Measurements from ENCODE around the gene DDI2. TPM values are rescaled to one million over a fixed set of nuclear protein-coding genes. Genes with fewer than 3 reads are reported as not detected.

Gene DDI2
- total and polyA plus RNA-seq, 10 of the 15 experiments (the other 5 are each of a cell fraction or from before 2014, with no cell fraction given) = 3.3 to 33.1 (median 11.6) TPM

DNA sequence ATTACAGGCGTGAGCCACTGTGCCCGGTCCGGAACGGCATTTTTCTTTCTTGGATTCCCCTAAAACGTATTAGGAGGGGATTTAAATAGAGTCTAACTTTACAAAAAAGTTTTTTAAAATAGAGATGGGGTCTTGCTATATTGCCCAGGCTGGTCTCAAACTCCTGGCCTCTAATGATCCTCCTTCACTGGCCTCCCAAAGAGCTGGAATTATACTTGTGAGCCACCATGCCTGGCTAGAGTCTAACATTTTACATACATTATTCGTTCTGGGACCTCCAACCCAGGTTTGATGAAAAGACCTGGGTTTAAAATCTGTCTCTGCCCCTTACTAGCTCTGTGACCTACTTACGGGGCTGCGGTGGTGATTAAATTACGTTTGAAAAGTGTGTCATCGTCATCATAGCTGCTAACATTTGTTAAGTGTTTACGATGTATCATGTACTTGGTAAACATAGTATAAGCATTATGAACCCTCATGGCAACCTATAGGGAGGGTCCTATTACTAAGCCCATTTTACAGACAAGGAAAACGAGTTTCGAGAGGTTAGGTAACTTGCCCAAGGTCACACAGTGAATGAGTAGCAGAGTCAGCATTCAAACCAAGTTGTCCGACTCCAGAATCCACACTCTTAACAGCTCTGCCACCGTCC, 91.4 kb downstream of the DDI2 start:
- H3K36me3 ChIP-seq (ENCODE audit: control insufficient read depth in 2 of 2, insufficient read depth in 2 of 2, low read length in 1 of 2) = peaks cover 4 to 7% of the 10 kb centered on the region in 2 experiments
- ChIA-PET CTCF (no interaction called here), RAD21 (ENCODE audit: unreplicated experiment) (no interaction called here), SMC1A (ENCODE audit: uncharacterized antibody, unreplicated experiment) (interaction anchor here (1.6 to 3.8 kb wide), 3 partner anchors 12 to 82 kb away, joined by 3 to 20 read pairs (median 3); no protein-coding TSS in a partner anchor), POLR2A (interaction anchor here (0.7 to 0.9 kb wide), 2 partner anchors 11 to 25 kb away, joined by 3 read pairs; no protein-coding TSS in a partner anchor)
- WGBS (ENCODE audit: insufficient coverage, insufficient replicate concordance, low lambda C conversion rate, missing lambda C conversion rate) = 97% methylated on average over 15 of the region's 15 CpGs
- no peak overlapping the region for H3K4me3 ChIP-seq
- intact Hi-C loops (cut with micrococcal nuclease; ENCODE audit: unreplicated experiment) = no loop called here
- DNase-seq (ENCODE audit: low read depth, low spot score) (no peak), FAIRE-seq (no peak), ATAC-seq (no peak)
- no peaks in the 10 kb centered on the region for H3K4me1 ChIP-seq (ENCODE audit: control insufficient read depth, insufficient read depth, low read length)
- no peak overlapping the region for H3K4me2 ChIP-seq (ENCODE audit: control insufficient read depth, insufficient read depth)
- no peaks in the 10 kb centered on the region for H4K20me1 ChIP-seq (ENCODE audit: control insufficient read depth, insufficient read depth)
- H3K9ac ChIP-seq (ENCODE audit: control insufficient read depth, insufficient read depth, low read length) = no peak overlapping the region
- BruUV-seq (replicated peaks) = TSS peak; percentile 42
- in situ Hi-C loops (cut with MboI) = no loop called here
- H3K79me2 ChIP-seq (ENCODE audit: control insufficient read depth, insufficient read depth, low read length) = peaks cover 7% of the 10 kb centered on the region
- no peaks in the 10 kb centered on the region for H3K27me3 ChIP-seq (replicated peaks in 1 of 2; ENCODE audit: control insufficient read depth in 2 of 2, insufficient read depth in 2 of 2, low read length in 1 of 2)
- no peak overlapping the region for H3K27ac ChIP-seq (ENCODE audit: control insufficient read depth, insufficient read depth)
- H2AFZ ChIP-seq (ENCODE audit: control insufficient read depth, low read depth, low read length) = no peak overlapping the region
- TF ChIP-seq, protein P1, sequence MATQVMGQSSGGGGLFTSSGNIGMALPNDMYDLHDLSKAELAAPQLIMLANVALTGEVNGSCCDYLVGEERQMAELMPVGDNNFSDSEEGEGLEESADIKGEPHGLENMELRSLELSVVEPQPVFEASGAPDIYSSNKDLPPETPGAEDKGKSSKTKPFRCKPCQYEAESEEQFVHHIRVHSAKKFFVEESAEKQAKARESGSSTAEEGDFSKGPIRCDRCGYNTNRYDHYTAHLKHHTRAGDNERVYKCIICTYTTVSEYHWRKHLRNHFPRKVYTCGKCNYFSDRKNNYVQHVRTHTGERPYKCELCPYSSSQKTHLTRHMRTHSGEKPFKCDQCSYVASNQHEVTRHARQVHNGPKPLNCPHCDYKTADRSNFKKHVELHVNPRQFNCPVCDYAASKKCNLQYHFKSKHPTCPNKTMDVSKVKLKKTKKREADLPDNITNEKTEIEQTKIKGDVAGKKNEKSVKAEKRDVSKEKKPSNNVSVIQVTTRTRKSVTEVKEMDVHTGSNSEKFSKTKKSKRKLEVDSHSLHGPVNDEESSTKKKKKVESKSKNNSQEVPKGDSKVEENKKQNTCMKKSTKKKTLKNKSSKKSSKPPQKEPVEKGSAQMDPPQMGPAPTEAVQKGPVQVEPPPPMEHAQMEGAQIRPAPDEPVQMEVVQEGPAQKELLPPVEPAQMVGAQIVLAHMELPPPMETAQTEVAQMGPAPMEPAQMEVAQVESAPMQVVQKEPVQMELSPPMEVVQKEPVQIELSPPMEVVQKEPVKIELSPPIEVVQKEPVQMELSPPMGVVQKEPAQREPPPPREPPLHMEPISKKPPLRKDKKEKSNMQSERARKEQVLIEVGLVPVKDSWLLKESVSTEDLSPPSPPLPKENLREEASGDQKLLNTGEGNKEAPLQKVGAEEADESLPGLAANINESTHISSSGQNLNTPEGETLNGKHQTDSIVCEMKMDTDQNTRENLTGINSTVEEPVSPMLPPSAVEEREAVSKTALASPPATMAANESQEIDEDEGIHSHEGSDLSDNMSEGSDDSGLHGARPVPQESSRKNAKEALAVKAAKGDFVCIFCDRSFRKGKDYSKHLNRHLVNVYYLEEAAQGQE (IDR thresholded peaks at IDR 0.05; ENCODE audit: low read depth, low read length) = no peak
- TF ChIP-seq ZNF274 (IDR thresholded peaks at IDR 0.05; ENCODE audit: insufficient read depth, insufficient read length) = no peak
- no peak for TF ChIP-seq NBN (IDR thresholded peaks at IDR 0.05)
- TF ChIP-seq KAT2A (conservative IDR thresholded peaks at IDR 0.05; ENCODE audit: control insufficient read depth, low read depth, low read length) = no peak
- TF ChIP-seq, protein P2, sequence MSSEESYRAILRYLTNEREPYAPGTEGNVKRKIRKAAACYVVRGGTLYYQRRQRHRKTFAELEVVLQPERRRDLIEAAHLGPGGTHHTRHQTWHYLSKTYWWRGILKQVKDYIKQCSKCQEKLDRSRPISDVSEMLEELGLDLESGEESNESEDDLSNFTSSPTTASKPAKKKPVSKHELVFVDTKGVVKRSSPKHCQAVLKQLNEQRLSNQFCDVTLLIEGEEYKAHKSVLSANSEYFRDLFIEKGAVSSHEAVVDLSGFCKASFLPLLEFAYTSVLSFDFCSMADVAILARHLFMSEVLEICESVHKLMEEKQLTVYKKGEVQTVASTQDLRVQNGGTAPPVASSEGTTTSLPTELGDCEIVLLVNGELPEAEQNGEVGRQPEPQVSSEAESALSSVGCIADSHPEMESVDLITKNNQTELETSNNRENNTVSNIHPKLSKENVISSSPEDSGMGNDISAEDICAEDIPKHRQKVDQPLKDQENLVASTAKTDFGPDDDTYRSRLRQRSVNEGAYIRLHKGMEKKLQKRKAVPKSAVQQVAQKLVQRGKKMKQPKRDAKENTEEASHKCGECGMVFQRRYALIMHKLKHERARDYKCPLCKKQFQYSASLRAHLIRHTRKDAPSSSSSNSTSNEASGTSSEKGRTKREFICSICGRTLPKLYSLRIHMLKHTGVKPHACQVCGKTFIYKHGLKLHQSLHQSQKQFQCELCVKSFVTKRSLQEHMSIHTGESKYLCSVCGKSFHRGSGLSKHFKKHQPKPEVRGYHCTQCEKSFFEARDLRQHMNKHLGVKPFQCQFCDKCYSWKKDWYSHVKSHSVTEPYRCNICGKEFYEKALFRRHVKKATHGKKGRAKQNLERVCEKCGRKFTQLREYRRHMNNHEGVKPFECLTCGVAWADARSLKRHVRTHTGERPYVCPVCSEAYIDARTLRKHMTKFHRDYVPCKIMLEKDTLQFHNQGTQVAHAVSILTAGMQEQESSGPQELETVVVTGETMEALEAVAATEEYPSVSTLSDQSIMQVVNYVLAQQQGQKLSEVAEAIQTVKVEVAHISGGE (CRISPR knock-in tag; IDR thresholded peaks at IDR 0.05) = no peak
- H3K9me3 ChIP-seq (replicated peaks; ENCODE audit: control insufficient read depth, insufficient read depth, low read length) = no peaks in the 10 kb centered on the region; the same call in 2 of the 3 replicates

Data from GM12878 (cell line).